Measurements from ENCODE around the gene SLC25A6.
"Not testable (repeated sequence)": the region's sequence is repeated elsewhere in the genome, so short reads cannot be mapped to it uniquely, and the experiment has no call there.

Gene SLC25A6

DNA sequence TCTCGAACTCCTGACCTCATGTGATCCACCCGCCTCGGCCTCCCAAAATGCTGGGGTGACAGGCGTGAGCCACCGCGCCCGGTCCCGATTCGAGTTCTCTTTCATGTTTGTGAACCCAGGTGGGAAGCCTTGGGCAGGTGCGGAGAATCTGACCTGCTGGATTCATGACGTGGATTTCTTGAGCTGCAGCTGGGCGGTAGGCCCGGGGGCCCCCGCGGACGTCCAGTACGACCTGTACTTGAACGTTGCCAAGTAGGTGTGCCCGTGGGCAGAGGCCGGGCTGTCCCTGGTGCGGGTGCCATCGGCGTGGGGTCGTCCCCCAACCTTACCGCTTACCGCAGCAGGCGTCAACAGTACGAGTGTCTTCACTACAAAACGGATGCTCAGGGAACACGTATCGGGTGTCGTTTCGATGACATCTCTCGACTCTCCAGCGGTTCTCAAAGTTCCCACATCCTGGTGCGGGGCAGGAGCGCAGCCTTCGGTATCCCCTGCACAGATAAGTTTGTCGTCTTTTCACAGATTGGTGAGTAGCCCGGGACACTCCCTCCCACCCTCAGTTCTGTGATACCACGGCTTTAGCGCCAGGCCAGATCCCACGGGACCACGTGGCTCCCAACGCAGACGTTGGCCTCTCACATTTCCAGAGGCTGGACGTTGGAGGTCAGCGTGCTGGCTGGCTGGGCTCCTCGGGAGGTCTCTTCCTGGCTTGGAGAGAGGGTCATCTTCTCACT, 39.8 kb downstream of the SLC25A6 start:
- H3K4ac ChIP-seq (ENCODE audit: low read depth, low read length): no peak overlapping the region
- H2BK5ac ChIP-seq (ENCODE audit: low read depth, low read length, poor library complexity): no peak overlapping the region
- H2BK12ac ChIP-seq (ENCODE audit: low read length): no peak overlapping the region
- no peak overlapping the region for H2AFZ ChIP-seq (ENCODE audit: insufficient read depth, low read length, poor library complexity)
- no CpG with 5 or more reads among the region's 49 CpGs for WGBS (ENCODE audit: extremely low coverage, insufficient coverage, insufficient read length)
- H3K4me3 ChIP-seq (ENCODE audit: low read depth, low read length): no peak overlapping the region
- no peak overlapping the region for H4K8ac ChIP-seq (ENCODE audit: low read depth, low read length)
- H3K36me3 ChIP-seq (ENCODE audit: control insufficient read depth in 1 of 2, insufficient read depth in 2 of 2, low read length in 2 of 2): peaks cover 0 to 2% of the 10 kb centered on the region in 2 experiments
- DNase-seq: no peak
- H3K14ac ChIP-seq (ENCODE audit: low read length): no peak overlapping the region
- H3K18ac ChIP-seq (ENCODE audit: low read length): no peak overlapping the region
- no peaks in the 10 kb centered on the region for H3K9me3 ChIP-seq (ENCODE audit: insufficient read depth, low read depth, low read length)
- H4K12ac ChIP-seq (ENCODE audit: low read depth, low read length): no peak overlapping the region
- no peak overlapping the region for H3K27ac ChIP-seq (ENCODE audit: low read depth, low read length)
- H4K91ac ChIP-seq (ENCODE audit: low read depth, low read length): no peak overlapping the region
- H3K27me3 ChIP-seq (ENCODE audit: insufficient read depth, low read length): no peaks in the 10 kb centered on the region
- H3K79me1 ChIP-seq (ENCODE audit: low read length): no peaks in the 10 kb centered on the region
- no peak overlapping the region for H3K23ac ChIP-seq (ENCODE audit: low read length)
- no peak overlapping the region for H2BK120ac ChIP-seq (ENCODE audit: insufficient read depth, low read length, poor library complexity)
- H3K4me1 ChIP-seq (ENCODE audit: control insufficient read depth in 1 of 2, insufficient read depth in 2 of 2, low read length in 2 of 2): peaks cover 5% of the 10 kb centered on the region in 2 experiments
- no peak overlapping the region for H3K4me2 ChIP-seq (ENCODE audit: low read length)
- H3K9ac ChIP-seq (ENCODE audit: low read length): no peak overlapping the region
- H2AK5ac ChIP-seq (ENCODE audit: low read length): no peak overlapping the region
- H3K79me2 ChIP-seq (ENCODE audit: control insufficient read depth, insufficient read depth, low read length, poor library complexity): no peaks in the 10 kb centered on the region

DNA sequence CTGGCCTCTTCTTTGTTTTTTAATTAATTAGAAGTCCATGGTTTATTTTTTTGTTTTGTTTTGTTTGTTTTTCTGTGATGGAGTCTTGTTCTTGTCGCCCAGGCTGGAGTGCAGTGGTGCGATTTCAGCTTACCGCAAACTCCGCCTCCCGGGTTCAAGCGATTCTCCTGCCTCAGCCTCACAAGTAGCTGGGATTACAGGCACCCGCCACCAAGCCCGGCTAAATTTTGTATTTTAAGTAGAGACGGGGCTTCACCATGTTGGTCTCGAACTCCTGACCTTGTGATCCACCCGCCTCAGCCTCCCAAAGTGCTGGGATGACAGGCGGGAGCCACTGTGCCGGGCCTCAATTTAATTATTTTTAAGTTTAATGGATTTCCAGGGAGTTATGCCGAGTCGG, 42.3 kb downstream of the SLC25A6 start:
- H3K9ac ChIP-seq (ENCODE audit: low read length); H2AK5ac ChIP-seq (ENCODE audit: low read length); H3K9me3 ChIP-seq (ENCODE audit: insufficient read depth, low read depth, low read length); H3K79me1 ChIP-seq (ENCODE audit: low read length); H3K4me3 ChIP-seq (ENCODE audit: low read depth, low read length); H3K14ac ChIP-seq (ENCODE audit: low read length); H3K27me3 ChIP-seq (ENCODE audit: insufficient read depth, low read length); H3K4me1 ChIP-seq (ENCODE audit: control insufficient read depth in 1 of 2, insufficient read depth in 2 of 2, low read length in 2 of 2); H2AFZ ChIP-seq (ENCODE audit: insufficient read depth, low read length, poor library complexity); H2BK120ac ChIP-seq (ENCODE audit: insufficient read depth, low read length, poor library complexity); H3K27ac ChIP-seq (ENCODE audit: low read depth, low read length); H4K8ac ChIP-seq (ENCODE audit: low read depth, low read length); H4K91ac ChIP-seq (ENCODE audit: low read depth, low read length); H2BK5ac ChIP-seq (ENCODE audit: low read depth, low read length, poor library complexity); H2BK12ac ChIP-seq (ENCODE audit: low read length); H3K4me2 ChIP-seq (ENCODE audit: low read length); H3K4ac ChIP-seq (ENCODE audit: low read depth, low read length); H3K23ac ChIP-seq (ENCODE audit: low read length); DNase-seq; H4K12ac ChIP-seq (ENCODE audit: low read depth, low read length); H3K79me2 ChIP-seq (ENCODE audit: control insufficient read depth, insufficient read depth, low read length, poor library complexity); H3K18ac ChIP-seq (ENCODE audit: low read length); H3K36me3 ChIP-seq (ENCODE audit: control insufficient read depth in 1 of 2, insufficient read depth in 2 of 2, low read length in 2 of 2): not testable (repeated sequence)
- WGBS (ENCODE audit: extremely low coverage, insufficient coverage, insufficient read length): no CpG with 5 or more reads among the region's 15 CpGs

DNA sequence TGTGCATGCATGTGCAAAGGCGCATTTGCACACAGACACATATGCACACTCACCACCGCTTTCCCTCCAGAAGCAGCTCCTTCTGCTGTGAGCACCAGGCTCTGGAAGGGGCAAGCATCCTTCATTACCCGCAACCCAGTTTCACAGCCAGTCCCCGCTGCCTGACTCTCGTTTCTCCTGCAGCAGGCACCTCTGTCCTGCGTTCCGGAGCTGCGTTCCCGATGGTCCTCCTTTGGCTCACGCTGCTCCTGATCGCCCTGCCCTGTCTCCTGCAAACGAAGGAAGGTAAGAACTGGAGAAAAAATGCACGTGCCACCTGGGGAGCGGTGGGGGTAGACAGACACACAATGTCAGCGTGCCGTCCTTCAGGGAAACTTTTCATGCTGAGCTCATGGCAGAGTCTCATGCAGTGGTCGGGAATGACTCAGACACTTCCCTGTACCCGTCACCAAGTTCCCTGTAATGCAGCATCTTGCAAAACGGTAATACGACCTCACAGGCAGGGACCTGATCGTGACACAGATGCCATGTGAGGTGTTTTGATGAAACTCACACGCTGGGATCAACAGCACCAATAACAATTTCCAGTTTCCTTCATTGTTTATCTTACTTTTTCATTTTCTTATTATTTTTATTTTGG, 50.2 kb downstream of the SLC25A6 start:
- H2BK120ac ChIP-seq (ENCODE audit: insufficient read depth, low read length, poor library complexity): no peak overlapping the region
- no peak overlapping the region for H3K4me3 ChIP-seq (ENCODE audit: low read depth, low read length)
- H3K9ac ChIP-seq (ENCODE audit: low read length): no peak overlapping the region
- H4K91ac ChIP-seq (ENCODE audit: low read depth, low read length): no peak overlapping the region
- H3K79me1 ChIP-seq (ENCODE audit: low read length): no peaks in the 10 kb centered on the region
- H2BK5ac ChIP-seq (ENCODE audit: low read depth, low read length, poor library complexity): no peak overlapping the region
- H3K4me2 ChIP-seq (ENCODE audit: low read length): no peak overlapping the region
- H3K23ac ChIP-seq (ENCODE audit: low read length): no peak overlapping the region
- no peak overlapping the region for H3K27ac ChIP-seq (ENCODE audit: low read depth, low read length)
- no CpG with 5 or more reads among the region's 22 CpGs for WGBS (ENCODE audit: extremely low coverage, insufficient coverage, insufficient read length)
- H3K4ac ChIP-seq (ENCODE audit: low read depth, low read length): no peak overlapping the region
- no peaks in the 10 kb centered on the region for H3K79me2 ChIP-seq (ENCODE audit: control insufficient read depth, insufficient read depth, low read length, poor library complexity)
- H3K14ac ChIP-seq (ENCODE audit: low read length): no peak overlapping the region
- peaks cover 0 to 4% of the 10 kb centered on the region in 2 experiments for H3K36me3 ChIP-seq (ENCODE audit: control insufficient read depth in 1 of 2, insufficient read depth in 2 of 2, low read length in 2 of 2)
- no peak overlapping the region for H2BK12ac ChIP-seq (ENCODE audit: low read length)
- H3K18ac ChIP-seq (ENCODE audit: low read length): no peak overlapping the region
- H3K4me1 ChIP-seq (ENCODE audit: control insufficient read depth in 1 of 2, insufficient read depth in 2 of 2, low read length in 2 of 2): peaks cover 0 to 2% of the 10 kb centered on the region in 2 experiments
- no peak overlapping the region for H2AK5ac ChIP-seq (ENCODE audit: low read length)
- H3K27me3 ChIP-seq (ENCODE audit: insufficient read depth, low read length): no peaks in the 10 kb centered on the region
- no peak for DNase-seq
- no peak overlapping the region for H2AFZ ChIP-seq (ENCODE audit: insufficient read depth, low read length, poor library complexity)
- no peak overlapping the region for H4K8ac ChIP-seq (ENCODE audit: low read depth, low read length)
- H3K9me3 ChIP-seq (ENCODE audit: insufficient read depth, low read depth, low read length): peaks cover 7% of the 10 kb centered on the region
- H4K12ac ChIP-seq (ENCODE audit: low read depth, low read length): no peak overlapping the region

DNA sequence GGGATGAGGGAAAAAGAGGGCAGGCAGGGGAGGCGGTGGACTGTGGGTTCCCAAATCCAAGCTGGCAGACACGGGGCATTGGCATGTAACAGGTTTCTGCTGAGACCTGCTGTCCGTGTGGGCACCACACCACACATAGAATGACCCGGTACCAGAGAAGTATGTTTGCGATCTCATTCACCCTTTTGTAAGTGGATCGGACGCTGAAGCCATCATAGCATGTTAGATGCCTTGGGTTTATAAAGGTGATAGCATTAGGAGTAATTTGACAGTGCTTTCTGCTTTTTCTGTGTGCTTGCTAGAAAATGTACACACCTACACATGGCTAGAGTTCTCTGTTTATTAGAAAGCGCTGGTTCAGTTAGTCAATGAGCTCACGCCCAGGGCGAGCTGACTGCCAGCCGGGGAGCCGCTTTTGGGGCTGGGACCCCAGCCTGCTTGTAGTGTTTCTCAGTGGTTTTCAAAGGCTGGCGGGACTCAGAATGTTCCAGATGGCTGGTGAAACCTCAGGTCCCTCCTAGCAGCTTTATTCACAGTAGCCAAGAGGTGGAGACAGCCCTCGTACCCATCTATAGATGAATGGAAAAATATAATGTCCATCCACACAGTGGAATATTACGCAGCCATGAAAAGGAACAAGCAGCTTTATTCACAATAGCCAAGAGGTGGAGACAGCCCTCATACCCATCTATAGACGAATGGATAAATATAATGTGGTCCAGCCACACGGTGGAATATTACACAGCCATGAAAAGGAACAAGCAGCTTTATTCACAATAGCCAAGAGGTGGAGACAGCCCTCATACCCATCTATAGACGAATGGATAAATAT, 54.7 kb downstream of the SLC25A6 start:
- Histone ChIP-seq H3K4ac (ENCODE audit: low read depth, low read length) (no peak overlapping the region), H2BK5ac (ENCODE audit: low read depth, low read length, poor library complexity) (no peak overlapping the region), H2BK12ac (ENCODE audit: low read length) (no peak overlapping the region), H3K4me2 (ENCODE audit: low read length) (no peak overlapping the region), H3K14ac (ENCODE audit: low read length) (no peak overlapping the region), H3K23ac (ENCODE audit: low read length) (no peak overlapping the region), H3K36me3 (ENCODE audit: control insufficient read depth in 1 of 2, insufficient read depth in 2 of 2, low read length in 2 of 2) (peaks cover 0 to 2% of the 10 kb centered on the region in 2 experiments), H3K27ac (ENCODE audit: low read depth, low read length) (no peak overlapping the region), H3K4me1 (ENCODE audit: control insufficient read depth in 1 of 2, insufficient read depth in 2 of 2, low read length in 2 of 2) (peaks cover 0 to 3% of the 10 kb centered on the region in 2 experiments), H4K8ac (ENCODE audit: low read depth, low read length) (no peak overlapping the region), H4K91ac (ENCODE audit: low read depth, low read length) (no peak overlapping the region), H2AK5ac (ENCODE audit: low read length) (no peak overlapping the region), H3K79me1 (ENCODE audit: low read length) (no peaks in the 10 kb centered on the region), H3K4me3 (ENCODE audit: low read depth, low read length) (no peak overlapping the region), H3K27me3 (ENCODE audit: insufficient read depth, low read length) (no peaks in the 10 kb centered on the region), H3K9ac (ENCODE audit: low read length) (peak overlapping the region; percentile 33), H2BK120ac (ENCODE audit: insufficient read depth, low read length, poor library complexity) (no peak overlapping the region), H3K9me3 (ENCODE audit: insufficient read depth, low read depth, low read length) (peaks cover 7% of the 10 kb centered on the region), H3K79me2 (ENCODE audit: control insufficient read depth, insufficient read depth, low read length, poor library complexity) (no peaks in the 10 kb centered on the region), H2AFZ (ENCODE audit: insufficient read depth, low read length, poor library complexity) (no peak overlapping the region), H4K12ac (ENCODE audit: low read depth, low read length) (no peak overlapping the region), H3K18ac (ENCODE audit: low read length) (no peak overlapping the region)
- no CpG with 5 or more reads among the region's 18 CpGs for WGBS (ENCODE audit: extremely low coverage, insufficient coverage, insufficient read length)
- DNase-seq: no peak

Measured in trophoblast cell (in vitro differentiated cells and primary cell).